Adipose tissue (tissue), 3 donors: Measurements from ENCODE around the gene CSRNP3. TPM values are rescaled to one million over a fixed set of nuclear protein-coding genes. Genes with fewer than 3 reads are reported as not detected.

Experiments used
- H3K27ac ChIP-seq: one replicate; pipeline ENCODE4 v1.5.1; 2013; ENCODE audit warnings: low read depth, low read length
- WGBS, 3 donors: extraction: QIAGEN DNeasy Blood & Tissue Kit; methylation state at CpG; one replicate each; pipeline ENCODE4 v1.1.7; 2013; 5-methylcytosine and 5-hydroxymethylcytosine counted together
- polyA plus RNA-seq, 3 donors: library from polyadenylated mRNA; stranded (reverse); fragments of 200-250 nt; gene quantifications; one replicate each; pipeline ENCODE4 v1.2.3, GENCODE V29; 2013
- donor health status: healthy with polysubstance abuse.
- donor health status: Bipolar disorder and iron deficiency.
- donor health status: healthy.

CSRNP3 gene
- polyA plus RNA-seq = under 1 TPM; 0.11 to 0.46 (median 0.45) TPM

- WGBS, 3 donors = 10 to 29% (median 17%) methylated on average over 8 of the region's 8 CpGs
Observed at GRCh38 chr2:165469417-165469816, at the start of gene CSRNP3. CSRNP3 (plus strand) TSS chr2:165469698; CDS start chr2:165595066, 125,368 bp downstream.

GRCh38 chr2:165420231-165420630 lies 49.3 kb upstream of the CSRNP3 start:
- H3K27ac ChIP-seq = no peak overlapping the region

More at GRCh38 chr2:165469417-165469816, at the start of gene CSRNP3:
- H3K27ac ChIP-seq = no peak within 1 kb of the TSS

GRCh38 chr2:165423081-165423480 lies 46.4 kb upstream of the CSRNP3 start:
- no peak overlapping the region for H3K27ac ChIP-seq
- WGBS, 3 donors = 80 to 87% (median 81%) methylated on average over 3 of the region's 3 CpGs

- WGBS, 3 donors = 83 to 88% (median 84%) methylated on average over 2 of the region's 2 CpGs
Observed at GRCh38 chr2:165425556-165425955, 43.9 kb upstream of the CSRNP3 start.

GRCh38 chr2:165427686-165428085 lies 41.8 kb upstream of the CSRNP3 start:
- no peak overlapping the region for H3K27ac ChIP-seq
- 90 to 96% (median 90%) methylated on average over 4 of the region's 4 CpGs for WGBS, 3 donors

More at GRCh38 chr2:165425556-165425955, 43.9 kb upstream of the CSRNP3 start:
- H3K27ac ChIP-seq = no peak overlapping the region

GRCh38 chr2:165428926-165429325 lies 40.6 kb upstream of the CSRNP3 start:
- WGBS, 3 donors = 43 to 84% (median 49%) methylated on average over 1 of the region's 1 CpG
- H3K27ac ChIP-seq = no peak overlapping the region

GRCh38 chr2:165431014-165431413 lies 38.5 kb upstream of the CSRNP3 start:
- H3K27ac ChIP-seq = no peak overlapping the region

GRCh38 chr2:165432234-165432966 lies 37.1 kb upstream of the CSRNP3 start:
- H3K27ac ChIP-seq = no peak overlapping the region

GRCh38 chr2:165434865-165435496 lies 34.5 kb upstream of the CSRNP3 start:
- WGBS, 3 donors = 63 to 81% (median 70%) methylated on average over 1 of the region's 1 CpG
- no peak overlapping the region for H3K27ac ChIP-seq

- WGBS, 3 donors = 57 to 86% (median 71%) methylated on average over 1 of the region's 1 CpG
- no peak overlapping the region for H3K27ac ChIP-seq
Observed at GRCh38 chr2:165435611-165436010, 33.9 kb upstream of the CSRNP3 start.

GRCh38 chr2:165436559-165436958 lies 32.9 kb upstream of the CSRNP3 start:
- H3K27ac ChIP-seq = no peak overlapping the region
- WGBS, 3 donors = 80 to 86% (median 86%) methylated on average over 3 of the region's 3 CpGs

- WGBS, 3 donors = 5 to 17% (median 14%) methylated on average over 1 of the region's 1 CpG
Observed at GRCh38 chr2:165440367-165440766, 29.1 kb upstream of the CSRNP3 start.

GRCh38 chr2:165443511-165443910 lies 26.0 kb upstream of the CSRNP3 start:
- no peak overlapping the region for H3K27ac ChIP-seq
- WGBS, 3 donors = 79 to 97% (median 90%) methylated on average over 1 of the region's 1 CpG

More at GRCh38 chr2:165440367-165440766, 29.1 kb upstream of the CSRNP3 start:
- H3K27ac ChIP-seq = no peak overlapping the region

- WGBS, 3 donors = 57 to 64% (median 59%) methylated on average over 3 of the region's 3 CpGs
- no peak overlapping the region for H3K27ac ChIP-seq
Observed at GRCh38 chr2:165448406-165448805, 21.1 kb upstream of the CSRNP3 start.

GRCh38 chr2:165450156-165450555 lies 19.3 kb upstream of the CSRNP3 start:
- H3K27ac ChIP-seq = no peak overlapping the region
- WGBS, 3 donors = 27 to 52% (median 36%) methylated on average over 1 of the region's 1 CpG

- WGBS, 3 donors = 33 to 88% (median 65%) methylated on average over 2 of the region's 2 CpGs
- H3K27ac ChIP-seq = no peak overlapping the region
Observed at GRCh38 chr2:165452327-165452726, 17.2 kb upstream of the CSRNP3 start.

- 93 to 96% (median 94%) methylated on average over 5 of the region's 5 CpGs for WGBS, 3 donors
- no peak overlapping the region for H3K27ac ChIP-seq
Observed at GRCh38 chr2:165453561-165454094, 15.9 kb upstream of the CSRNP3 start.

GRCh38 chr2:165454905-165455304 lies 14.6 kb upstream of the CSRNP3 start:
- 66 to 97% (median 85%) methylated on average over 1 of the region's 1 CpG for WGBS, 3 donors
- H3K27ac ChIP-seq = no peak overlapping the region

GRCh38 chr2:165456027-165456426 lies 13.5 kb upstream of the CSRNP3 start:
- H3K27ac ChIP-seq = no peak overlapping the region
- WGBS, 3 donors = 11 to 79% (median 18%) methylated on average over 1 of the region's 1 CpG

- WGBS, 3 donors = 72 to 84% (median 77%) methylated on average over 3 of the region's 3 CpGs
- no peak overlapping the region for H3K27ac ChIP-seq
Observed at GRCh38 chr2:165462443-165462842, 7.1 kb upstream of the CSRNP3 start.
